ENCODE results near the gene TGDS.

TGDS gene

DNA sequence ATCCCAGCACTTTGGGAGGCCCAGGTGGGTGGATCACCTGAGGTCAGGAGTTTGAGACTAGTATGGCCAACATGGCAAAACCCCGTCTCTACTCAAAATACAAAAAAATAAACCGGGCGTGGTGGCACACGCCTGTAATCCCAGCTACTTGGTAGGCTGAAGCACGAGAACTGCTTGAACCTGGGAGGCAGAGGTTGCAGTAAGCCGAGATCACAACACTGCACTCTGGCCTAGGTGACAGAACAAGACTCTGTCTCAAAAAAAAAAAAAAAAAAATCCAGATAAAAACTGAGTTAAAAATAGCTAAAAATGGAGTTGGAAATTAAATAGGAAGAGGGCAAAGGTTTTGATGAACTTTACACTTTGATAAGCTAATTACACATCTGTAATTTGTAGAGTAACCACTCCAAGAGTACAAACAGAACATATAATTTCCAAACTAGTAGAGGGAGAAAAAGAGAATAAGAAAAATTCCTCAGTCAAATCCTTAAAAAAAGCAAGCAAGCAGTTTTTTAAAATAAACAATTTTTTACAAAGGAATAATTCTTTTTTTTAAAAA lies 10.3 kb downstream of the TGDS start:
- Histone ChIP-seq H3K4me3 (ENCODE audit: insufficient read depth, low read depth, low read length, poor library complexity, severe bottlenecking) (no peak overlapping the region), H3K4me1 (ENCODE audit: control insufficient read depth, insufficient read depth, low read length, poor library complexity, severe bottlenecking) (no peaks in the 10 kb centered on the region), H3K27me3 (replicated peaks; ENCODE audit: control insufficient read depth, insufficient read depth, low read length, poor library complexity, severe bottlenecking) (no peaks in the 10 kb centered on the region), H3K9me3 (ENCODE audit: control insufficient read depth, low read length) (no peaks in the 10 kb centered on the region), H3K27ac (ENCODE audit: insufficient read depth, low read length, poor library complexity, severe bottlenecking) (no peak overlapping the region), H3K36me3 (ENCODE audit: control insufficient read depth, insufficient read depth, low read length) (peaks cover 32% of the 10 kb centered on the region)
- DNase-seq: no peak

DNA sequence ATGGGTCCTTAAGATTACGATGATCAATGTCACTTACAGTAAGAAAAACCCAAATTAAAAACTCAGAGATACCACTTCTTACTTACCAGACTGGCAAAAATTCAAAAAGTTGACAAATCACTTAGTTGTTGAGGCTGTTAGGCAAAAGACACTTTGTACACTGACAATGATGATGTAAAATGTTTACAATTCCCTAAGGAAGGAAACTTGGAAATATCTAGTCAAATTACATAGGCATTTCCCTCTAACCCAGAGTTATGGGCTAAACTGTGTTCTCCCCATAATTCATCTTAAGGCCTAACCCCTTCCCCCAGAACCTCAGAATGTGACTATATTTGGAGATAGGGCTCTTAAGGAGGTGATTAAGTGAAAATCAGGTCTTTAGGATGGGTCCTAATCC lies 12.0 kb downstream of the TGDS start:
- H3K27ac ChIP-seq (ENCODE audit: insufficient read depth, low read length, poor library complexity, severe bottlenecking): no peak overlapping the region
- no peaks in the 10 kb centered on the region for H3K27me3 ChIP-seq (replicated peaks; ENCODE audit: control insufficient read depth, insufficient read depth, low read length, poor library complexity, severe bottlenecking)
- H3K9me3 ChIP-seq (ENCODE audit: control insufficient read depth, low read length): no peaks in the 10 kb centered on the region
- H3K36me3 ChIP-seq (ENCODE audit: control insufficient read depth, insufficient read depth, low read length): peaks cover 39% of the 10 kb centered on the region
- H3K4me3 ChIP-seq (ENCODE audit: insufficient read depth, low read depth, low read length, poor library complexity, severe bottlenecking): no peak overlapping the region
- no peaks in the 10 kb centered on the region for H3K4me1 ChIP-seq (ENCODE audit: control insufficient read depth, insufficient read depth, low read length, poor library complexity, severe bottlenecking)
- no peak for DNase-seq

DNA sequence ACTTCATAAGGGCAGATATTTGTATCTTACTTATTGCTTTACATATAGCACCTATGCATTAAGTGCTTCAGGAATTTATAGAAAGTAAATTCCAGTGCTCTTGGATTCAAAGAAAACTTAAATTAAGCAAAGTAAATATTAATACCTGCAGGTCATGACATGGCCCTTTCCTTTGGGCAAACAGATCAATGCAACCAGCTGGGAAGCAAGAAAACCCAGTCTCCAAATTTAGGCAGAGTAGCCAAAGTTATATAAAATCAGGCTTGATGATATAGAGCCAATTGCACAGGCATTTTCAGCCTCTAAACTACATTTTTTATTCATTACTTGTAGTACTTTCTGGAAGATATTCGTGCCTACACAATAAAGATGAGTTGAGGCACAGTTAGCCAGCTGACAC lies 16.9 kb downstream of the TGDS start:
- H3K36me3 ChIP-seq (ENCODE audit: control insufficient read depth, insufficient read depth, low read length): peaks cover 65% of the 10 kb centered on the region
- no peak overlapping the region for H3K4me3 ChIP-seq (ENCODE audit: insufficient read depth, low read depth, low read length, poor library complexity, severe bottlenecking)
- no peaks in the 10 kb centered on the region for H3K4me1 ChIP-seq (ENCODE audit: control insufficient read depth, insufficient read depth, low read length, poor library complexity, severe bottlenecking)

DNA sequence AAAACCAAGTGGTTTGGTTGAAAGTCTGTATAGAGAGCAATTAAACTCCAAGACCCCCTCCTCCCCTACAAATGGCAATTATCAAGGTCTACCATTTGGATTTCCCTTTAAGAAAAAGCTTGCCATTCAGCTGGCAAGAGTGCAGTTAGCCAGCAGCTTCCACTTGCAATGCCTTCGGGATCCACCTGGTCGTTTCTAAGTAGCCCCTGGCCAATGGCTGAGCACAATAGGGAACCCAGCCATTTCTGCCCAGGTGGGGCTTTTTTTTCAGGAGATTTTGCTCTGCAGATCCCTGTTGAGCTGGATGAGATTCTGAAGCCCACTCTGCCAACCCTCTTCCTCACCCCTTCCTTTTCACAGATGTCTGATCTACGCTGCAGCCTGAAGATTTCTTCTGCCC lies 26.3 kb downstream of the TGDS start:
- no peak overlapping the region for H3K27ac ChIP-seq (ENCODE audit: insufficient read depth, low read length, poor library complexity, severe bottlenecking)
- no peak overlapping the region for H3K4me3 ChIP-seq (ENCODE audit: insufficient read depth, low read depth, low read length, poor library complexity, severe bottlenecking)
- DNase-seq: no peak
- no peaks in the 10 kb centered on the region for H3K4me1 ChIP-seq (ENCODE audit: control insufficient read depth, insufficient read depth, low read length, poor library complexity, severe bottlenecking)
- no peaks in the 10 kb centered on the region for H3K9me3 ChIP-seq (ENCODE audit: control insufficient read depth, low read length)
- no peaks in the 10 kb centered on the region for H3K27me3 ChIP-seq (replicated peaks; ENCODE audit: control insufficient read depth, insufficient read depth, low read length, poor library complexity, severe bottlenecking)
- peaks cover 51% of the 10 kb centered on the region for H3K36me3 ChIP-seq (ENCODE audit: control insufficient read depth, insufficient read depth, low read length)

More for the DNA sequence above, 16.9 kb downstream of the TGDS start:
- Histone ChIP-seq H3K9me3 (ENCODE audit: control insufficient read depth, low read length) (no peaks in the 10 kb centered on the region), H3K27ac (ENCODE audit: insufficient read depth, low read length, poor library complexity, severe bottlenecking) (no peak overlapping the region), H3K27me3 (replicated peaks; ENCODE audit: control insufficient read depth, insufficient read depth, low read length, poor library complexity, severe bottlenecking) (no peaks in the 10 kb centered on the region)
- no peak for DNase-seq

DNA sequence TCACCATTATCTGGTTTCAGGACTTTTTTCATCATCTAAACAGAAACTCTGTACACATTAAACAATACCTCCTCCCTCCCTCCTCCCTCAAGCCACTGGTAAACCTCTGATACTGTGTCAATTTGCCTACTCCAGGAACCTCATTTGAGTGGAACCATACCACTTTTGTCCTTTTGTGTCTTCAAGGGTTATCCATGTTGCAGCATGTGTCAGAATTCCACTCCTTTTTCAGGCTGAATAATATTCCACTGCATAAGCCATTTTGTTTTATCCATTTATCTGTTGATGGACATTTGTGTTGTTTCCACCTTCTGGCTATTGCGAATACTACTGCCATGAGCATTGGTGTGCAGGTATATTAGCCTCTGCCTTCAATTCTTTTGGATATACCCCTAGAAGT lies 27.5 kb downstream of the TGDS start:
- no peaks in the 10 kb centered on the region for H3K27me3 ChIP-seq (replicated peaks; ENCODE audit: control insufficient read depth, insufficient read depth, low read length, poor library complexity, severe bottlenecking)
- H3K4me3 ChIP-seq (ENCODE audit: insufficient read depth, low read depth, low read length, poor library complexity, severe bottlenecking): no peak overlapping the region
- no peaks in the 10 kb centered on the region for H3K9me3 ChIP-seq (ENCODE audit: control insufficient read depth, low read length)
- DNase-seq: no peak
- H3K27ac ChIP-seq (ENCODE audit: insufficient read depth, low read length, poor library complexity, severe bottlenecking): no peak overlapping the region
- peaks cover 42% of the 10 kb centered on the region for H3K36me3 ChIP-seq (ENCODE audit: control insufficient read depth, insufficient read depth, low read length)
- H3K4me1 ChIP-seq (ENCODE audit: control insufficient read depth, insufficient read depth, low read length, poor library complexity, severe bottlenecking): no peaks in the 10 kb centered on the region

DNA sequence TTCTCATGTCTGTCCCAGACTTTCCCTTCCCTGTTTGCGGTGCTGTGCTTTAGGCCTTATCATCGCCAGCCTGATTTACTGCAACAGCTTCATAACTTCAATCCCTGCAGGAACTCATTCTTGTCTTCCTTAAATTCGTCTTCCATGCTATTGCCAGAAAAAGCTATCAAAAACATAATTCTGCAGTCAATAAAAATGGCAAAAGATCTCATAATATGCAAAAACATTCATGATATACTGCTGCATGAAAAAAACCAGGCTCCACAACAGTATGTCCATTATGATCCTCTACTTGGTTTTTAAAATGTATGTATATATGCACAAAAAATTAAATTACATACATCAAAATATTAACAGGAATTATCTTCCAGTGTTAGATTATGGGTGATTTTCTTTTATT lies 28.4 kb downstream of the TGDS start:
- H3K36me3 ChIP-seq (ENCODE audit: control insufficient read depth, insufficient read depth, low read length): peaks cover 33% of the 10 kb centered on the region
- H3K27me3 ChIP-seq (replicated peaks; ENCODE audit: control insufficient read depth, insufficient read depth, low read length, poor library complexity, severe bottlenecking): no peaks in the 10 kb centered on the region
- H3K4me3 ChIP-seq (ENCODE audit: insufficient read depth, low read depth, low read length, poor library complexity, severe bottlenecking): no peak overlapping the region
- no peaks in the 10 kb centered on the region for H3K9me3 ChIP-seq (ENCODE audit: control insufficient read depth, low read length)
- no peak overlapping the region for H3K27ac ChIP-seq (ENCODE audit: insufficient read depth, low read length, poor library complexity, severe bottlenecking)
- no peak for DNase-seq
- no peaks in the 10 kb centered on the region for H3K4me1 ChIP-seq (ENCODE audit: control insufficient read depth, insufficient read depth, low read length, poor library complexity, severe bottlenecking)

DNA sequence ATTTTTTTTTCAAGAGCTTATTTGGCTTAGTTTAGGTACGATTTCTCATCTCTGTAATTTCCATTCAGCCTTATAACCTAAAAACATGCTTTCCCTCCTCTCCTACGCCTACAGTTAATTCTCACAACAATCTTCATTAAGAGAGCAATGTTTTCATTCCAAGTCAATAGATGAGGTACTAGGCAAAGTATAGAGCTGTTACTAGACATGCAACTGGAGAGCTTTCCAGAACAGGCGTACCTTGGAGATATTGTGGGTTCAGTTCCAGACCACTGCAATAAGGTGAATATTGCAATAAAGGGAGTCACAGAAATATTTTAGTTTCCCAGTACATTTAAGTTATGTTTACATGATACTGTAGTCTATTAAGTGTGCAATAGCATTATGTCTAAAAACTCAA lies 34.8 kb downstream of the TGDS start:
- DNase-seq: no peak
- Histone ChIP-seq H3K4me1 (ENCODE audit: control insufficient read depth, insufficient read depth, low read length, poor library complexity, severe bottlenecking) (no peaks in the 10 kb centered on the region), H3K4me3 (ENCODE audit: insufficient read depth, low read depth, low read length, poor library complexity, severe bottlenecking) (no peak overlapping the region), H3K9me3 (ENCODE audit: control insufficient read depth, low read length) (no peaks in the 10 kb centered on the region), H3K36me3 (ENCODE audit: control insufficient read depth, insufficient read depth, low read length) (no peaks in the 10 kb centered on the region), H3K27ac (ENCODE audit: insufficient read depth, low read length, poor library complexity, severe bottlenecking) (no peak overlapping the region), H3K27me3 (replicated peaks; ENCODE audit: control insufficient read depth, insufficient read depth, low read length, poor library complexity, severe bottlenecking) (no peaks in the 10 kb centered on the region)

DNA sequence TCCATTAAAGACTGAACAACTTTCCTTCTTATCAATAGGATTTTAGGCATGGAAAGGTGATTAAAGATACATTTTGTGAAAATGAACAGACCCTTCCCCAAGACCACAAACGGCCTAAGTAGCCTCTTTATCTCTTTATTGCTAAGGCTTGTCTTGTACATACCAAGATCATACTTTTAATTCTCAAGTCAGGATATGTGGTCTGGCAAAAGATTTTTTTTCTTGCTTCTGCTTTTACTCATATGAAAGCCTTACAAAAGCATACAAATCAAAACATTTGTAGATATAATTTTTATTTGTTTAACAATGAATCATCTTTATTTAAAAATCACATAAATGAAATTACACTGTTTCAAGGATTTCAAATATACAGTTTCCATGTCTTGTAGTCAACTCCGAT lies 35.8 kb downstream of the TGDS start:
- no peaks in the 10 kb centered on the region for H3K9me3 ChIP-seq (ENCODE audit: control insufficient read depth, low read length)
- H3K36me3 ChIP-seq (ENCODE audit: control insufficient read depth, insufficient read depth, low read length): no peaks in the 10 kb centered on the region
- H3K27me3 ChIP-seq (replicated peaks; ENCODE audit: control insufficient read depth, insufficient read depth, low read length, poor library complexity, severe bottlenecking): no peaks in the 10 kb centered on the region
- no peak overlapping the region for H3K27ac ChIP-seq (ENCODE audit: insufficient read depth, low read length, poor library complexity, severe bottlenecking)
- DNase-seq: no peak
- no peaks in the 10 kb centered on the region for H3K4me1 ChIP-seq (ENCODE audit: control insufficient read depth, insufficient read depth, low read length, poor library complexity, severe bottlenecking)
- no peak overlapping the region for H3K4me3 ChIP-seq (ENCODE audit: insufficient read depth, low read depth, low read length, poor library complexity, severe bottlenecking)

DNA sequence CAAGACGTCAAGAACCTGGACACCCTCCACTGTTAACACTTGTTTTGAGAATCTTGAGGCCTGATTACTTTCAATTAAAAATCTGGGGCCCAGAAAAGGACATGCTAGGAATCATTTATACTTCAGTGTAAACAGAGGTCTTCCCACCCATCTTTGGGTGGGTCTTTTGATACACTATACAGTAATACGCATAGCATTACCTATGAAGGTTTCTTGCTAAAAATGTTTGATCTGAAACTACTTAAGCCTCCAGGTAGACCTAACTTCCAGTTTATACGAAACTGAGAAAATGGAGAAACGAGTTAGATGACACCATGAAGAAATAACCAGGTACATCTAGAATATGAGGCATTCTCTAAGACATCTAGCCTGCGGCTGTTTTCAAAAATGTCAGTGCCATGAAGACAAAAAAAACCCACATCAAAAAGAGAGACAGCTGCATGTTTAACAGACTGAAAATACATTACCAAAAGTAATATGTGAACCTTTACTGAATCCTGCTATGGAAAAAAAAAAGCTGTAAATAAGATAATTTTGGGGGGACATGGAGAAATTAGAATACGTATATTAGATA lies 36.6 kb downstream of the TGDS start:
- Histone ChIP-seq H3K36me3 (ENCODE audit: control insufficient read depth, insufficient read depth, low read length) (no peaks in the 10 kb centered on the region), H3K27me3 (replicated peaks; ENCODE audit: control insufficient read depth, insufficient read depth, low read length, poor library complexity, severe bottlenecking) (no peaks in the 10 kb centered on the region), H3K9me3 (ENCODE audit: control insufficient read depth, low read length) (no peaks in the 10 kb centered on the region), H3K4me3 (ENCODE audit: insufficient read depth, low read depth, low read length, poor library complexity, severe bottlenecking) (no peak overlapping the region), H3K4me1 (ENCODE audit: control insufficient read depth, insufficient read depth, low read length, poor library complexity, severe bottlenecking) (no peaks in the 10 kb centered on the region), H3K27ac (ENCODE audit: insufficient read depth, low read length, poor library complexity, severe bottlenecking) (no peak overlapping the region)
- DNase-seq: no peak

DNA sequence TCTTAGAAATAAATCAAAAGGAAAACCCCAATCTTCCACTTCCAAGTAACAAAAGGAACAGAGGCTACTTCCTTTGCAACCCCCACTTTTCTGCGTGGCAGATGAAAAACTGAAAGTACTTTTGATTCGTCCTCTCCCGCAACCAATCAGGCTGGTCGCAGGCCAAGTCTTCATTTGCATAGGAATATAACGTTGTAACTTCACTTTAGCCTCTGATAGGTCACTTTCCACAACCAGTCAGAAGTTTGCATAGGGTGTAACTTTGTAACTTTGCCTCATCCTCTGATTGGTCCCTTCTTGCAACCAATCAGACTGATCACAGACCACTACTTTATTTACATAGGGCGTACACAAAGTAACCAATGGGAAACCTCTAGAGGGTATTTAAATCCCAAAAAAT lies 37.2 kb downstream of the TGDS start:
- H3K4me1 ChIP-seq (ENCODE audit: control insufficient read depth, insufficient read depth, low read length, poor library complexity, severe bottlenecking): no peaks in the 10 kb centered on the region
- H3K9me3 ChIP-seq (ENCODE audit: control insufficient read depth, low read length): no peaks in the 10 kb centered on the region
- no peak overlapping the region for H3K27ac ChIP-seq (ENCODE audit: insufficient read depth, low read length, poor library complexity, severe bottlenecking)
- H3K27me3 ChIP-seq (replicated peaks; ENCODE audit: control insufficient read depth, insufficient read depth, low read length, poor library complexity, severe bottlenecking): no peaks in the 10 kb centered on the region
- H3K36me3 ChIP-seq (ENCODE audit: control insufficient read depth, insufficient read depth, low read length): no peaks in the 10 kb centered on the region
- no peak for DNase-seq
- no peak overlapping the region for H3K4me3 ChIP-seq (ENCODE audit: insufficient read depth, low read depth, low read length, poor library complexity, severe bottlenecking)
